Measurements from ENCODE around the gene CSF1R. TPM values are rescaled to one million over a fixed set of nuclear protein-coding genes. Genes with fewer than 3 reads are reported as not detected.

Gene CSF1R
- total and polyA plus RNA-seq, 2 of the 4 experiments (the other 2 are of a cell fraction): 0.14 to 0.36 TPM

- H2AFZ ChIP-seq (replicated peaks; ENCODE audit: low read length, poor library complexity): no peak overlapping the region
- H4K5ac ChIP-seq (ENCODE audit: low read depth, low read length): no peak overlapping the region
- no peak overlapping the region for H3K4ac ChIP-seq (ENCODE audit: low read depth, low read length)
- in situ Hi-C loops (cut with MboI; ENCODE audit: low sequenced_read_pairs) (no loop called here), intact Hi-C loops (cut with micrococcal nuclease) (no loop called here), dilution Hi-C loops (cut with HindIII; ENCODE audit: low sequenced_read_pairs, unreplicated experiment) (no loop called here)
- ChIA-PET CTCF (no interaction called here), POLR2A (ENCODE audit: unreplicated experiment) (no interaction called here)
- ATAC-seq (ENCODE audit: low read depth): no peak
- H2BK120ac ChIP-seq (ENCODE audit: low read depth, low read length): no peak overlapping the region
- no peaks in the 10 kb centered on the region for H3K9me3 ChIP-seq (ENCODE audit: control insufficient read depth, insufficient read depth, low read length)
- H3K27me3 ChIP-seq (ENCODE audit: control insufficient read depth, insufficient read depth, low read length): peaks cover 4% of the 10 kb centered on the region
- H3K23ac ChIP-seq (ENCODE audit: low read depth, low read length): no peak overlapping the region
- H2BK15ac ChIP-seq (ENCODE audit: low read depth, low read length): no peak overlapping the region
- H4K20me1 ChIP-seq (ENCODE audit: insufficient read depth, low read length): no peaks in the 10 kb centered on the region
- DNase-seq: no peak
- H4K8ac ChIP-seq (ENCODE audit: low read depth in 2 of 2, low read length in 2 of 2): no peak overlapping the region
- no peaks in the 10 kb centered on the region for H3K79me1 ChIP-seq (ENCODE audit: low read depth in 1 of 2, low read length in 2 of 2)
- H3K4me3 ChIP-seq (ENCODE audit: insufficient read depth, low read depth, low read length): no peak overlapping the region
- H2BK5ac ChIP-seq (ENCODE audit: low read depth, low read length, poor library complexity, severe bottlenecking): no peak overlapping the region
- no peak for TF ChIP-seq MAFK (IDR thresholded peaks at IDR 0.05; ENCODE audit: low read depth, low read length)
- TF ChIP-seq FOS (IDR thresholded peaks at IDR 0.05; ENCODE audit: low read depth, low read length): no peak
- TF ChIP-seq NFE2L2 (IDR thresholded peaks at IDR 0.05; ENCODE audit: low read depth, low read length): no peak
- no peak for TF ChIP-seq USF2 (IDR thresholded peaks at IDR 0.05; ENCODE audit: low read depth, low read length)
- no peak for TF ChIP-seq RCOR1 (IDR thresholded peaks at IDR 0.05; ENCODE audit: insufficient replicate concordance, low read length)
- TF ChIP-seq SMC3 (IDR thresholded peaks at IDR 0.05; ENCODE audit: low read depth, low read length): no peak
- TF ChIP-seq CEBPB (IDR thresholded peaks at IDR 0.05; ENCODE audit: low read depth, low read length): no peak
- TF ChIP-seq MXI1 (IDR thresholded peaks at IDR 0.05; ENCODE audit: borderline replicate concordance, low read depth, low read length): no peak
- no peak for TF ChIP-seq RAD21 (IDR thresholded peaks at IDR 0.05; ENCODE audit: low read length)
- no peak for TF ChIP-seq POLR2A (IDR thresholded peaks at IDR 0.05; ENCODE audit: low read depth, low read length)
- TF ChIP-seq CTCF (conservative IDR thresholded peaks at IDR 0.05; ENCODE audit: low read depth, low read length): no peak
- TF ChIP-seq RFX5 (IDR thresholded peaks at IDR 0.05; ENCODE audit: low read depth, low read length): no peak
- no peak for TF ChIP-seq ELK1 (IDR thresholded peaks at IDR 0.05; ENCODE audit: borderline replicate concordance, low read depth, low read length)
- no peak for TF ChIP-seq CHD1 (IDR thresholded peaks at IDR 0.05; ENCODE audit: low read depth, low read length)
- no peak for TF ChIP-seq BHLHE40 (IDR thresholded peaks at IDR 0.05; ENCODE audit: low read depth, low read length)
- TF ChIP-seq MAZ (IDR thresholded peaks at IDR 0.05; ENCODE audit: borderline replicate concordance, low read depth, low read length): no peak
- no peak overlapping the region for H2AK9ac ChIP-seq (replicated peaks; ENCODE audit: low read depth, low read length, poor library complexity)
- no peaks in the 10 kb centered on the region for H3K36me3 ChIP-seq (ENCODE audit: control insufficient read depth, insufficient read depth, low read length)
- no peak overlapping the region for H3K18ac ChIP-seq (ENCODE audit: low read depth, low read length)
- no peak overlapping the region for H3K9ac ChIP-seq (ENCODE audit: low read depth, low read length)
- no peak overlapping the region for H3K4me2 ChIP-seq (ENCODE audit: low read depth, low read length)
- H2BK20ac ChIP-seq (ENCODE audit: low read depth, low read length): no peak overlapping the region
- no peak overlapping the region for H4K91ac ChIP-seq (ENCODE audit: insufficient read depth, low read depth, low read length)
- H3K56ac ChIP-seq (ENCODE audit: extremely low read depth, insufficient read depth, low read length): no peak overlapping the region
- no peaks in the 10 kb centered on the region for H3K9me1 ChIP-seq (ENCODE audit: insufficient read depth, low read length)
- H2AK5ac ChIP-seq (ENCODE audit: low read depth, low read length): no peak overlapping the region
- H3K27ac ChIP-seq (ENCODE audit: insufficient read depth, low read length): no peak overlapping the region
- no TSS peak for BruUV-seq (replicated peaks)
- no peak overlapping the region for H3K14ac ChIP-seq (replicated peaks; ENCODE audit: low read depth, low read length)
- no peaks in the 10 kb centered on the region for H3K4me1 ChIP-seq (ENCODE audit: control insufficient read depth, insufficient read depth, low read length)
Measured at GRCh38 chr5:150097152-150097551, 10.8 kb upstream of the CSF1R start.
